ENCODE measurements around the gene CASP14. TPM values are rescaled to one million over a fixed set of nuclear protein-coding genes. Genes with fewer than 3 reads are reported as not detected.

The CASP14 gene
- total and polyA plus RNA-seq, 2 of the 8 experiments (the other 6 are each of a cell fraction or from before 2014, with no cell fraction given), result not detected

GRCh38 chr19:15015946-15016542 is 33.2 kb upstream of the CASP14 start (continued):
- no peak for TF ChIP-seq CHD7 (IDR thresholded peaks at IDR 0.05; ENCODE audit: insufficient replicate concordance, low read length)
- no peak for TF ChIP-seq SP2 (IDR thresholded peaks at IDR 0.05; ENCODE audit: low read length)
- TF ChIP-seq SIN3A (conservative IDR thresholded peaks at IDR 0.05 in 1 of 2, IDR thresholded peaks at IDR 0.05 in 1 of 2; ENCODE audit: low read depth in 1 of 2, low read length in 2 of 2), result 0 out of 4 replicates have a peak, but pooled peaks of 1 of the 2 experiments have one; percentile 48
- no peak for TF ChIP-seq BACH1 (IDR thresholded peaks at IDR 0.05; ENCODE audit: low read length)
- TF ChIP-seq RXRA (IDR thresholded peaks at IDR 0.05; ENCODE audit: insufficient read depth, low read depth, low read length), result no peak
- no peak for TF ChIP-seq CTBP2 (IDR thresholded peaks at IDR 0.05; ENCODE audit: borderline replicate concordance, insufficient read depth, insufficient read length, low read length)
- no peak for TF ChIP-seq USF2 (IDR thresholded peaks at IDR 0.05; ENCODE audit: low read length)
